ENCODE results near the gene CCNI2.

Gene CCNI2

DNA sequence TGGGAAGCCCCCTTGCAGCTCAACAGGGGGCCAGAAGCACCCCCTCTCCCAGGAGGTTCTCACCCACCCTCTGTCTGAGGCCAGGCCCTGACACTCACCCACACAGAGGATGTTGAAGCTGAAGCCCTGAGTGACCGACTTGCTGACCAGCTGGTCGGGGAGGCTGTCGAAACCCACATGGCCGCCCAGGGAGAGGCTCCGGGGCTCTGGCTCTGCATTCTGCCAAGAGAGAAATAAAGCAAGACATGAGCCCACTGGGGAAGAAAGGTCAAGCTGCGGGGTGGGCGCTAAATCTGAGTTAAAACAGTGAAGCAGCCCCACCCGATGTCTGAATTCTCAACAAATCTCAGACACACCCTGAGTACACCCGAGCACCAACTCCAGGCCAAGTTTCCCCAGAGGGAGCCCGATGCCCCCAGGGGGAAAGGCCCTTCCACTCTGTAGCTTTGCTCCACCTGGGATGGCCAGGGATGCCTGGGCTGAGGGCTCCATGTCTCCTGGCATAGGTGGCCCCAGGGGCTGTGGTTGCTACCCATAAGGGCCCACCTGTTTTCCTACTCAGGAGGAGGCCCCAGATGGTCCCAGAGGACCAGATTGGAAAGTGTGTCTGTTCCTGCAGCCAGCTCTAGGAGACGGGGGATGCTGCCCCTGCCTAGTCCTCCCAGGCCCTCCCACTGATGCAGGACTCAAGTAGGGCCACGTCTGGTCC lies 18.2 kb downstream of the CCNI2 start:
- H3K4me3 ChIP-seq (ENCODE audit: low read depth, low read length): no peak overlapping the region
- DNase-seq (ENCODE audit: low read depth): no peak
- TF ChIP-seq, protein P1, sequence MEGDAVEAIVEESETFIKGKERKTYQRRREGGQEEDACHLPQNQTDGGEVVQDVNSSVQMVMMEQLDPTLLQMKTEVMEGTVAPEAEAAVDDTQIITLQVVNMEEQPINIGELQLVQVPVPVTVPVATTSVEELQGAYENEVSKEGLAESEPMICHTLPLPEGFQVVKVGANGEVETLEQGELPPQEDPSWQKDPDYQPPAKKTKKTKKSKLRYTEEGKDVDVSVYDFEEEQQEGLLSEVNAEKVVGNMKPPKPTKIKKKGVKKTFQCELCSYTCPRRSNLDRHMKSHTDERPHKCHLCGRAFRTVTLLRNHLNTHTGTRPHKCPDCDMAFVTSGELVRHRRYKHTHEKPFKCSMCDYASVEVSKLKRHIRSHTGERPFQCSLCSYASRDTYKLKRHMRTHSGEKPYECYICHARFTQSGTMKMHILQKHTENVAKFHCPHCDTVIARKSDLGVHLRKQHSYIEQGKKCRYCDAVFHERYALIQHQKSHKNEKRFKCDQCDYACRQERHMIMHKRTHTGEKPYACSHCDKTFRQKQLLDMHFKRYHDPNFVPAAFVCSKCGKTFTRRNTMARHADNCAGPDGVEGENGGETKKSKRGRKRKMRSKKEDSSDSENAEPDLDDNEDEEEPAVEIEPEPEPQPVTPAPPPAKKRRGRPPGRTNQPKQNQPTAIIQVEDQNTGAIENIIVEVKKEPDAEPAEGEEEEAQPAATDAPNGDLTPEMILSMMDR (IDR thresholded peaks at IDR 0.05; ENCODE audit: control insufficient read depth, extremely low read depth, insufficient read depth): no peak

DNA sequence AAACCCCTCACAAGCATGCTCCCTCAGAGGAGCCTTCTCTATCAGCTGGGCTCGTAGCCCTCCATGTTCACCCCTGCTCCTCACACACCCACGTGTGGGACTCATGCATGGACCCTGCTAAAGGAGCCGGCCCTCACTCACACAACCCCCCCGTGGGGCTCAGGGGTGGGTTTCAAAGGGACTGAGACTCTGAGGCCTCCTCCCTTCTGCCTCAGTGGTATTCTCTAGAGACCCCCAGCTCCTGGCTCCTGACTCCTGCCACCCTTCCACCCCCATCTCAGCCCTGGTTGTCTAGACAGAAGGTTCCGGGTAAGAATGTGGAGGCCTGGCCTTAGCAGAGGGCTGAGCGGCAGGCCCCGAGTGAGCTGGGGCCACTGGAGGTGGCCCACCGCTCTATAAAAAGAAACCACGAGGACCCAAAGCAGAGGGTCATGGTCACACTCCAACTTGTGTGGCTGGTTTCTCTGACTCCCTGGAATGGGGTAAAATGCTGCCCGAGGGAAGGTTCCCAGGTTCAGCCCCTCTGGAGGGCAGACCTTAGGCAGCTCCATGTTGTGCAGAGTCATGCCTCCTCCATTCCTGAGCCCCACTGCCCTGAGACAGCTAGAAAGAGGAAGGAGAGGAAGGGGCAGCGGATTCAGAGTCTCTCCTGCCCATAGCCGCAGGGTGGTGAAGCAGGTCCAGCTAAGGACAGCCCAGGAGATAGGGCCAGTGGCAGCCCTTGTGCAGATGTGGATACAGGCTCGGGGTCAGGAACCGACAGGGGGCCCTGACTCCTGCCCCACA lies 19.0 kb downstream of the CCNI2 start:
- TF ChIP-seq, protein P1 (IDR thresholded peaks at IDR 0.05; ENCODE audit: control insufficient read depth, extremely low read depth, insufficient read depth): no peak

DNA sequence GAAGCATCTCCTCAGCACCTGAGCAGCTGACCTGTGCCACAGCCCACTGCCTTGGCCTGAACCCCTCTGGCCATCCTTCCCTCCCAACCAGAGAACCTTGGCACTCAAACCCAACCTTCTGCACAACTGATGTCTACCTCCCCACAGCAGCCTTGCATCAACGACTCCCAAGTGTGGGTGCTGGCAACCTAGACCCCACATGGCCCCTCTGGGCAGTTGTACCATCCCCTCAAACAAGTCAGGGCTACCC lies 19.5 kb downstream of the CCNI2 start:
- TF ChIP-seq, protein P1 (IDR thresholded peaks at IDR 0.05; ENCODE audit: control insufficient read depth, extremely low read depth, insufficient read depth): no peak
- H3K4me3 ChIP-seq (ENCODE audit: low read depth, low read length): no peak overlapping the region
- DNase-seq (ENCODE audit: low read depth): no peak

More for the DNA sequence above, 19.0 kb downstream of the CCNI2 start:
- no peak overlapping the region for H3K4me3 ChIP-seq (ENCODE audit: low read depth, low read length)
- DNase-seq (ENCODE audit: low read depth): no peak

DNA sequence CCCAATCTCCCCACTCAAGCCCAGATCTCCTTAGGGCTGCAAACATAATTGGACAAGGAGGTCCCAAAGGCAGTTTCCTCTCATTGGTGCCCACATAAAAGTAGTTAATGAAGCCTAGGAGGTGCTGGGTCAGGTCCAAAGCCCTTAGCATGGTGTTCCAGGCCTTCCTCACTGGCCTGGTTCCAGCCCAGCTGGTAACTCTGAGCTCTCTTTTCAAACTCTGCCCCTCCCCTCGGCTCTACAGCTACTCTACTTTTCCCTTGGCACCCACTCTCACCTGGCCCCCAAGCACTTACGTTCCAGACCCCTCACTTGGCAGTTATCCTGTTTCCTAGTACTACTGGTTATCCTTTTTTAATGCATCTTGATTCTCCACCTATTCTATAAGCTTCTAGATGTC lies 19.9 kb downstream of the CCNI2 start:
- TF ChIP-seq, protein P1 (IDR thresholded peaks at IDR 0.05; ENCODE audit: control insufficient read depth, extremely low read depth, insufficient read depth): no peak
- no peak overlapping the region for H3K4me3 ChIP-seq (ENCODE audit: low read depth, low read length)
- DNase-seq (ENCODE audit: low read depth): no peak

DNA sequence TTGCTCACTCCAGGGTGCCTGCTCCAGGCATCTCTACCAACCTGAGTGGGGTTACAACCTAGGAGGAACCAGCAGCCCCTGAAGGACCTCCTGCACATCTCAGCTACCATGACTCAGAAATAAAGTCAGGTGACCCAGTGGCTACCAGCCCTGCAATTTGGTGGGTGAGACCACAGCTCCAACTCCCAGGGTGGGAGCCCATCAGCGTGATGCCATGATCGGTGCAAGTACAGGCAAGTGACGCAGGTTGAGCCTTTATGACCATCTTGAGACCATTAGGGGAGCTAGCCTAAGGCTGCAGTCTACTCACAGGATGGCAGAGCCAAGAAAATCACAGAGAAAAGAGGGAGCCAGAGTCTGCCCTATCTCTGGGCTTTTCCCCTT lies 21.3 kb downstream of the CCNI2 start:
- DNase-seq (ENCODE audit: low read depth): no peak
- TF ChIP-seq, protein P1 (IDR thresholded peaks at IDR 0.05; ENCODE audit: control insufficient read depth, extremely low read depth, insufficient read depth): no peak
- no peak overlapping the region for H3K4me3 ChIP-seq (ENCODE audit: low read depth, low read length)

DNA sequence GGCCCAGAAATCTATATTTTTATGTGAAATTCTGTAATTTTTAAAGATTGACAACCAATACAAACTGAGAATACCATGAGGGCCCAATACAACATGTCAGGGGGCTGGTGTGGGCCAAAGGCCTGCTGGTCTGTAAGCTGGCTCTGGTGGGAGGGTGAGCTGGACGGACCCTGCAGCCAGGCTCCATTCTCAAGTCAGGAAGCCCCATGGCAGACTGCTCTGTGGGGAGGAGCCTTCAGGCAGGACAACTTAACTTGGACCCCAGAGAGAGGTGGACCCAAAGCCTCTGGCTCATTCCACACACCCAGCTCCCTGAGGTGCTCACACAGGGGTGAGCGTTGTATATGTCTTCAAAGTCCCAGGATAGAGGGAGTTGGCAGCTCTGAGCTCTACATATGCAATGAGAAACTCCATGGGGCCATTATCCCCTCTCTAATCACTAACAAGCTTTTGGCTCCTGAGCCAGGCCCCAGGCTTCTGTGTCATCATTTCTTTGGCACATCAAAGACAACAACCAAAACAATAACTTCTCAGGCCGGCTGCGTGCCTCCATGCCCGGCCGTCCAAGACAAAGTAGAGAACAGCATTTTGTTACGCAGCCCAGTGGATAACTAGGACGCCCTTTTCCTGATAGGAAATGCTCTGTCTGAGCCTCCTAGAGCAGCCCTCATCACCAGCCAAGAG lies 23.4 kb downstream of the CCNI2 start:
- no peak for DNase-seq (ENCODE audit: low read depth)
- TF ChIP-seq, protein P1 (IDR thresholded peaks at IDR 0.05; ENCODE audit: control insufficient read depth, extremely low read depth, insufficient read depth): no peak
- H3K4me3 ChIP-seq (ENCODE audit: low read depth, low read length): no peak overlapping the region
